Pancreas (tissue), 10 donors: ENCODE results near the gene LHPP. TPM values are rescaled to one million over a fixed set of nuclear protein-coding genes. Genes with fewer than 3 reads are reported as not detected.

Experiments
- ATAC-seq, 4 donors: fragments of 200-7000 bp; cut with Tn5 transposase; one replicate each; pipeline versions ENCODE4 v1.8.0 to v1.9.1; 2020; ENCODE audit warnings: mild to moderate bottlenecking in 4 of 4, moderate library complexity in 4 of 4
- DNase-seq, 6 donors: peaks; one replicate each; pipeline ENCODE4 v3.0.0-alpha.2; 2020
- FAIRE-seq: peaks from 2 replicates; lab custom pipeline; 2012; peaks lifted over from hg19 to GRCh38; lab: Jason Lieb, UNC
- H3K27ac ChIP-seq, 4 donors: fragments of 200-600 bp; sonication (generic); 1 replicate in 3 of 4; 2 replicates in 1 of 4; pipeline versions ENCODE4 v1.5.0 to v1.8.0; 2020
- H3K27me3 ChIP-seq, 4 donors: fragments of 200-600 bp; one replicate each; pipeline ENCODE4 v1.8.0; 2021
- H3K36me3 ChIP-seq, 3 donors: fragments of 200-600 bp; sonication (generic) in 1 of 3; one replicate each; pipeline versions ENCODE4 v1.5.0 to v1.8.0; 2020 to 2021
- H3K4me1 ChIP-seq, 3 donors: fragments of 200-600 bp; one replicate each; pipeline ENCODE4 v1.8.0; 2021
- H3K4me3 ChIP-seq, 4 donors: fragments of 200-600 bp; sonication (generic) in 2 of 4; one replicate each; pipeline versions ENCODE4 v1.5.0 to v1.8.0; 2020 to 2021
- H3K9me3 ChIP-seq, 4 donors: fragments of 200-600 bp; one replicate each; pipeline ENCODE4 v1.8.0; 2021
- CTCF ChIP-seq, 4 donors: fragments of 200-600 bp; sonication (generic) in 3 of 4; IDR thresholded peaks; one replicate each; pipeline versions ENCODE4 v1.5.0 to v1.8.0; 2021; ENCODE audit warnings: antibody characterized with exemption in 4 of 4
- WGBS, 2 donors: extraction: QIAGEN DNeasy Blood & Tissue Kit; methylation state at CpG; one replicate each; pipeline ENCODE4 v1.1.7; 2013; 5-methylcytosine and 5-hydroxymethylcytosine counted together
- intact Hi-C, 3 donors: fragments of 100-400 bp; cut with DNase I; formaldehyde crosslinking; loops; one replicate each; pipeline versions ENCODE4 v1.11.1 to v1.14.2; 2022
- polyA plus RNA-seq, 2 donors: library from polyadenylated mRNA; stranded (reverse); fragments of 200-250 nt; gene quantifications; one replicate each; pipeline ENCODE4 v1.2.3, GENCODE V29; 2013
- total RNA-seq, 6 donors: library from RNA; stranded (reverse); fragmentation: NEBNext Ultra II Directional in 4 of 6; extraction: Animal tissue kit (Norgen Biotek cat#: 25700) in 4 of 6; gene quantifications; one replicate each; pipeline versions ENCODE4 v1.2.1 to v1.2.4, GENCODE V29; 2021 to 2023
- donor health status: healthy with polysubstance abuse.
- donor health status: DM: no; HTN: no; CAD: no; lungs with moderate emphysema.
- donor health status: DM: no; HTN: no; CAD: no.
- donor health status: control.
- donor health status: control.
- donor health status: Bipolar disorder and iron deficiency.
- donor health status: DM: yes; HTN: yes; CAD: no.
- donor health status: DM: no; HTN: no; CAD: no.
- donor health status: DM: no; HTN: no; CAD: no.
- donor health status: DM: yes; HTN: yes; CAD: no.

Gene LHPP
- total and polyA plus RNA-seq, 8 donors: 5.3 to 10.8 (median 7.8) TPM

- ATAC-seq: no peak
- peak in 1 of 6 donors; percentile 10 for DNase-seq
- H3K4me1 ChIP-seq: no peaks in the 10 kb centered on the region
- intact Hi-C loops: no loop called here
- no peak overlapping the region for H3K4me3 ChIP-seq
- H3K36me3 ChIP-seq: no peaks in the 10 kb centered on the region
- H3K27me3 ChIP-seq: no peaks in the 10 kb centered on the region
- no peak for FAIRE-seq
- WGBS, 2 donors: 91% methylated on average over 6 of the region's 6 CpGs
- no peak overlapping the region for H3K27ac ChIP-seq
- no peak for TF ChIP-seq CTCF (IDR thresholded peaks at IDR 0.05)
- no peaks in the 10 kb centered on the region for H3K9me3 ChIP-seq
Observed at GRCh38 chr10:124656541-124656940, 194.9 kb downstream of the LHPP start.

GRCh38 chr10:124657806-124658205 lies 196.2 kb downstream of the LHPP start:
- Histone ChIP-seq H3K27me3 (no peaks in the 10 kb centered on the region), H3K9me3 (no peaks in the 10 kb centered on the region), H3K4me3 (no peak overlapping the region), H3K36me3 (no peaks in the 10 kb centered on the region), H3K27ac (no peak overlapping the region), H3K4me1 (no peaks in the 10 kb centered on the region)
- no peak for TF ChIP-seq CTCF (IDR thresholded peaks at IDR 0.05)
- no peak for FAIRE-seq
- peak in 1 of 6 donors; percentile 15 for DNase-seq
- intact Hi-C loops: no loop called here
- ATAC-seq: peak in 3 of 4 donors; percentile 7 to 26 (median 14)
- 74 to 77% methylated on average over 9 of the region's 9 CpGs for WGBS, 2 donors

- TF ChIP-seq CTCF (IDR thresholded peaks at IDR 0.05): no peak
- no peaks in the 10 kb centered on the region for H3K27me3 ChIP-seq
- ATAC-seq (no peak), DNase-seq (peak in 1 of 6 donors; percentile 34), FAIRE-seq (no peak)
- H3K4me1 ChIP-seq: no peaks in the 10 kb centered on the region
- WGBS, 2 donors: 94 to 95% methylated on average over 12 of the region's 12 CpGs
- no peaks in the 10 kb centered on the region for H3K9me3 ChIP-seq
- intact Hi-C loops: no loop called here
- H3K36me3 ChIP-seq: no peaks in the 10 kb centered on the region
- no peak overlapping the region for H3K4me3 ChIP-seq
- H3K27ac ChIP-seq: no peak overlapping the region
Observed at GRCh38 chr10:124658591-124659242, 197.1 kb downstream of the LHPP start.

- DNase-seq (peak in 1 of 6 donors; percentile 6), ATAC-seq (no peak), FAIRE-seq (no peak)
- no peak for TF ChIP-seq CTCF (IDR thresholded peaks at IDR 0.05)
- H3K27ac ChIP-seq: no peak overlapping the region
- intact Hi-C loops: no loop called here
- H3K4me3 ChIP-seq: no peak overlapping the region
- no peaks in the 10 kb centered on the region for H3K27me3 ChIP-seq
- H3K9me3 ChIP-seq: no peaks in the 10 kb centered on the region
- no peaks in the 10 kb centered on the region for H3K36me3 ChIP-seq
- 72 to 75% methylated on average over 2 of the region's 2 CpGs for WGBS, 2 donors
- no peaks in the 10 kb centered on the region for H3K4me1 ChIP-seq
Observed at GRCh38 chr10:124659380-124659779, 197.8 kb downstream of the LHPP start.

GRCh38 chr10:124660404-124661125 lies 198.9 kb downstream of the LHPP start:
- no peaks in the 10 kb centered on the region for H3K9me3 ChIP-seq

More at GRCh38 chr10:124660404-124661125, 198.9 kb downstream of the LHPP start:
- FAIRE-seq: no peak
- no peaks in the 10 kb centered on the region for H3K36me3 ChIP-seq
- no peaks in the 10 kb centered on the region for H3K27me3 ChIP-seq
- H3K4me3 ChIP-seq: no peak overlapping the region
- 52 to 54% methylated on average over 12 of the region's 12 CpGs for WGBS, 2 donors
- DNase-seq: peak in 1 of 6 donors; percentile 34
- no peak for TF ChIP-seq CTCF (IDR thresholded peaks at IDR 0.05)
- no peaks in the 10 kb centered on the region for H3K4me1 ChIP-seq
- no peak overlapping the region for H3K27ac ChIP-seq
- ATAC-seq: peak; percentile 22 to 78 (median 68)
- intact Hi-C loops: no loop called here
